Superior temporal gyrus (tissue), 1 donor: ENCODE data around the gene ATG7.

Source experiments
- DNase-seq: peaks from one replicate; pipeline ENCODE4 v3.0.0-alpha.2; 2016; ENCODE audit errors: extremely low spot score

Gene ATG7

DNA sequence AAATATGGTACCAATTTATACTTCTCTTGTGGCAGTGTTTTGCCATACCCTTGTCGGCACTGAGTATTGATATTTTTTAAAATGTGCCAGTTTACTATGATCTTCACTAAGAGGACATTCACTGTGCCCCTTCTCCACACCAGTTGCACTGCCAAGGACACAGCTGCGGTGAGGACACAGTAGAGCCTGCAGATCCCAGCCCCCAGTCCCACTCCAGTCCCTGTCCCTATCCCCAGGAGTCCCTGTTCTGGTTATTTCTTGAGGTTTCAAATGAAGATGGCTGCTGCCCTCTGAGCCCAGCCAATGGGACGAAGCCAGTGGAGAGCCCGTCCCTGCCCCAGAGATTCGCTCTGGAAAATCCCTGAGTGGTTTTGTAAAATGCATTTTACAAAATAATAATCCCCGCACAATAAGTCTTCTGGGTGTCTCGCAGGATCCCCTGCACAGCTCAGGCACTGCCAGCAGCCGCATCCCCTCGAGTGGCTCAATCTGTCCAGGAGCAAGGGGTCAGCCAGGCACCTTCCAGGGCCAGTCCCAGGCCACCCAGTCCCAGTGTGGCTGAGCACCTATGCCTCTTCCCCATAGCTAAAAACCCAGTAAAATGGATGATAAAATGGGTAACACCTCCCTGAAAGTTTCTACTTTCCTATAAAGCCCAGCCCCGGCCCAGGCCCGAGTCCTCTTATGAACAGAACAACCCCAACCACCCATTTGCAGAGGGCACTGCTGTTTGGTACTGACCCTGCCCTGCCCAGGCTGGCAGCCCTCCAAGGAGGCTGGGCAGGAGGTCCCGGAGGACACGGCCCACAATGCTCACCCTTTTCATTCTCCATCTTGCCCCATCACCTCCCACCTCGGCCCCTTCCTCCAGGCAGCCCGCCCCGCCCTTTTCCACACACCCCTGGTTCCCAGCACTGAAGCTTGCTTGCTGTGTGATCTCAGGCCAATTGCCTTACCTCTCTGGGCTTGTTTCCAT lies 280.4 kb downstream of the ATG7 start:
- no peak for DNase-seq

DNA sequence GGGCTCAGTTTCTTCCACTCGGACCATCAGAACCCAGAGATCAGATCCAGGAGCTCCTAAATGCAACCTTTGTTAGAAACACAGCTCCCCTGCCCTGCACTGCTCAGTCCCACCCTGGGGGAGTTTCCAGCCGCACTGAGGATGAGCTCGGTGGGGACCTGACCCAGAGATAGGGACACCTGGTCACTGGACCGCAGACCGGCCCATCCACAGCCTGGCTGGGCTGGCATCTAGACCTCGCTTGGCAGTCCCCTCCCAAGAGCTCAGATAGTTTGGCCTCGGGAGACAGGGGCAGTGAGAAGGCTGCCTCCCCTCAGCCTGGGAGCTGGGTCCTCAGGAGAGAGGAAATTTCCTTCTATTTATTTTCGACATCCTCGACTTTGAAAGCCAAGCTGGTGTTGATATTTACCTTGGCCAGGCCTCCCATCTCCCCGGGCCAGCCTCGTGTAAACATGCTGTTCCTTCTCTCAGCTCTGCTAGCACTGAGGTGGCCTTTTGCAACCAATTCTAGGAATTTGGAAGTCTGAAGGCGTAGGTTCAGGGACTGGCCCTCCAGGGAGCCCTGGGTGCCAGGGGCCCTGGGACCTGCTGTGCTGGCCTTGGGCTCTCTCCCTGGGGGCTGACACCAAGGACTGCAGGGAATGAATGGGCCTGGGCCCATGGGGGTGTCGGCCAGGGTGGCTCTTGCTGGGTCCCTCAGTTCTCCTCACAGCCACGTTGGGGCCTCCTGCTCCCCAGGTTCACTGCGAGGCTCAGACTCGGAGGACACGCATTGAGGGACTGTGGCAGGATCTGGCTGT lies 281.4 kb downstream of the ATG7 start:
- no peak for DNase-seq

DNA sequence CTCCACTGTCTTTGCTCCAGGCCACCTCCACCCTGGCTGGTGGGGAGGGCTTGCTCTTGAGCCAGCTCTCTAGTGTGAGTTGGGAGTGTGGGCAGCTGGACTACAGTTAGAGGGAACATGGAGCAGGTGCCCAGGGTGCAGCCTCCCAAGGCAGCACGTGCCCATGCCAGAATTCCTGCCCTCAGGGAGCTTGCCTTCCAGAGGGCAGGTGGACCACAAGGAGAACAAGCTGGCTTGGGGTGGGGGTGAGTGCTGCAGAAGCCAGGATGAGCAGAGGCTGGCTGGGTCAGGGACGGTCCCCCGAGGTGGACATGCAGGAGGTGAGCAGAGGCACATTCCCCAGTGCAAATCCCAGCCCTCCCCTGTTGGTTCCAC lies 282.0 kb downstream of the ATG7 start:
- DNase-seq, result no peak

DNA sequence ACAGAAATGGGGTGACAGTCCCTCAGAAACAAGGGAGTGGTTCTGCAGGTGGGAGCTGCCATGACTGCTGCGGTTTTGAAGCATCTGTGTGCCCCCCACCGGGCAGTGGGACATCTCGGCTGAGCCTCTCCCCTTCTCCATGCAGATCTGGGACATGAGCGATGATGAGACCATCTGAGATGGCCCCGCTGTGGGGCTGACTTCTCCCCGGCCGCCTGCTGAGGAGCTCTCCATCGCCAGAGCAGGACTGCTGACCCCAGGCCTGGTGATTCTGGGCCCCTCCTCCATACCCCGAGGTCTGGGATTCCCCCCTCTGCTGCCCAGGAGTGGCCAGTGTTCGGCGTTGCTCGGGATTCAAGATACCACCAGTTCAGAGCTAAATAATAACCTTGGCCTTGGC lies 282.5 kb downstream of the ATG7 start:
- DNase-seq, result no peak

DNA sequence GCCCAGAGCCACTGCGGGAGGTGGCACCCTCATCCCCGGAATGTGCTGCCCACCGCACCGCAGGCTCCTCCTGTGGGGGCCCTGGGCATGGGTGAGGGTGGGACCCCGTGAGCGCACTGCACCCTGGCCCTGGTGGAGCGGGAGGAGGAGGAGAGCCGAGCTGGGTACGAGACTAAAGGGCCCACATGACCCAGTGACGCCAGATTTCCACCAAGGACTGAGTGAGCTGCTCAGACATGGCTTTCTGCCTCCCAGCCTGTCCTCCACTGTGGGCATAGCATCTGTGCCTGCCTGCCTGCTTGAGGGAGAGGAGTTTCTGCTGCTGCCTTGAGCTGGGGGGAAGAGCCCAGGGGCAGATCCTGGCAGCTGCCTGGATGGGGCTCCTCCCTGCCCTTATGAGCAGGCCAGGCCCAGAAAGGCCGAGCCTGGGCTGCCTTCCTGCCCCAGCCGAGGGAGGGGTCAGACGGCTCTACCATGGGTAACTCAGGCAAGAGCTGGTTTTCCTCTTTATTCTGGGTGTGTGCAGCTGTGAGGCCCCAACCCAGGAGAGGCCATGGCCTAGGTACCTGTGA lies 283.1 kb downstream of the ATG7 start:
- no peak for DNase-seq

DNA sequence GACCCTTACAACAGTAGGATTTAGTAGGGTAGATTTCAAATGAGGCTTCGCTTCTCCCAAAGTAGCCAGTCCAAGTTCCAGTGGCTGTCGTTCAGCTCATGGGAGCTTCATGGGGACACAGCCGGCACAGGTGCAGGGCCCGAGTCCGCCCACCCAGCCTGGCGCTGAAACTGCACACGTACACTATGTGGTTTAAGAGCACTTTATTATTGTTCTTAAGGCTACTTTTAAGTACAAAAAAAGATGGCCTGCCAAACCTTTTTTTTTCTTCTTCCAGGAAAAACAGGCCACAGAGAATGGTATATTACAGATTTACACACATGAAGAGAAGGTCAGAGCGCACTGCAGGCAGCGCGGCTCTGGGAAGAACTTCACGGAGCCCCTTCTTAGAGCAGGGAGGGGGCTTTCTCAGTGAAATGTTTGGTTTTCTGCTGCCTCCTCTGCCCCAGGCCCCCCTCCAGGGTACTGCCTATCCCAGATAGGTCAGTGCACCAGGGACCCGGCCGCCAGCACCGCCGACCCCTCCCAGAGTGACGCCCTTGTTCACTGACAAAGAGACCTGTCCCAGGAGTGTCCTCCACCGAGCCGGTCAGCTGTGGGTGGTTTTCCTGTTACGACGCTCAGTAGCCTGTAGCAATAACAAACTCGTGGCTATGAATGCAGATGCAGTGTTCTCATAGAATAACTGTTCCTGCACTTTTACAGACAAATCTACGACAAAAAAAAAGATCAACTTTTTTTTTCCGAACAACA lies 283.9 kb downstream of the ATG7 start:
- DNase-seq, result no peak

DNA sequence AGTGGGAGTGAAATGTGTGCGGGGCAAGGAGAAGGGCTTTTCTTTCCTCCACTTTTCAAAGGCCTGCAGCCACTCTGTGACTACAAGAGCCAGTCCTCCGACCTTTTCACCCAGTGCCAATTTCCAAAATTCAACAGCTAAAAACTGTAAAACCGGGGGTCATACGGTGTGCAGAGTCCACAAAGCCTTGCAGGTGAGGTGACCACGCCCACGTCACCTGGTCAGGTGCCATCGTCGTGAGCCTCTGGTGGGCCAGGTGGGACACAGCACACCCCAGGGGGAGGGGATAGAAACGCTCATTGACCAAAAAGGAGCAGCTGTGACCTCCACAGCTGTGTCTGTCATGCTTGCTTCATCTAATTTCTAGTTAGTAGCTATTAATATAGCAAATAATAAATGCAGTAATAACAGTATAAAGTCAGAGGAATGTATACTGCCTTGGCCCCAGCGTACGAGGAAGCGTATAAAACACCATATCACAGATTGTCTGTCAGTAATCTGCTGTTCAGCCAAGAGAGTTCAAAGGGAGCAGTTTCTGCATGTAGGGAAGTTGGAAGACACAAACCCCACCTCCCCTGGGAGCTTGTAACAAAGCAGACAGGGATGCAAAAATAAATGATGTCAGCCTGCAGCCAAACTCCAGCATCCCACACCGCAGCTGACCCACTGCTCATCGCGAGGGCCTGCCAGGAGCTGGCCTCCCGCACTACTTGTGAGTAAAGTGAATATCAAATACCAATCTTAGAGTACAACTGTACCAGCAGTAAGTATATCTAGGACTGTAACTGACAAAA lies 284.9 kb downstream of the ATG7 start:
- DNase-seq, result no peak

DNA sequence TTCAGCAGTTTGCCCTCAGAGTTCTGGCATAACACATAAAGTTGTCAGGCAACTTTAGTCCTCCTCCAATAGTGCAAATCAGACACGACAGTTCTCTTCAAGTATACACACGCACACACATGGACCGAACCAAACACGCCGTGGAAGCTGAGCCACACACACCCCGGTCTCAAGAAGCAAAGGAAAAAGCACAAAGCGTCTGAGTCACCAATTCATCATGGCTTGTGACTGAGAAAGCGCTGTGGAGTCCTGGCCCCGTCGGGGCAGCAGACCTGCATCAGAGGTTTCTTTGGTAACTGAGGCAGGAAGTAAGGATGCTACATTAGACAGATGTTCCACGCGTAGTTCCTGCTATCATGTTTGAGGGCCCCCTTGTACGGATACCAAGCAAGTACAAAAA lies 285.8 kb downstream of the ATG7 start:
- DNase-seq, result no peak

DNA sequence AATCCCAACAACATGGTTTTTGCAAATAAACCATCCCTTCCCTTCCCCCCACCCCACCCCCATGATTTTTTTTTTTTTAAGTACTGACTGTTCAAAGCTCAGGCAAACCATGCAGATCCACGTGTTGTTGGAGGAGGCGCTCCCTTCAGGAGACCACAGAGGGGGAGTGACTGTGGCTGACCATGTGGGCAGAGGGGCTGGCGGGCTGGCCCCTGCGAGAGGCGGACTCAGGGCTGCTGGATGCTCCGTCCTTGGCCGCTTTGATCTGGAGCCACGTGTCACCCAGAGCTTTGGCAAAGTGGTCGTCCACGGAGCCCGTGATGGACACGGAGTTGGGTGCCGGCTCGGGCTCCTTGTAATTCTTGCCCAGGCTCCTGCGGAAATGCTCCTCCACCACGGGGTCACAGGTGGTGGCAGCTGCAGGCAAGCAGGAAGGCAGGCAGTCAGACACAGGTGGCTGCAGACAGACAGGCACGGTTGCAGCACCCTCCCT lies 286.3 kb downstream of the ATG7 start:
- no peak for DNase-seq

DNA sequence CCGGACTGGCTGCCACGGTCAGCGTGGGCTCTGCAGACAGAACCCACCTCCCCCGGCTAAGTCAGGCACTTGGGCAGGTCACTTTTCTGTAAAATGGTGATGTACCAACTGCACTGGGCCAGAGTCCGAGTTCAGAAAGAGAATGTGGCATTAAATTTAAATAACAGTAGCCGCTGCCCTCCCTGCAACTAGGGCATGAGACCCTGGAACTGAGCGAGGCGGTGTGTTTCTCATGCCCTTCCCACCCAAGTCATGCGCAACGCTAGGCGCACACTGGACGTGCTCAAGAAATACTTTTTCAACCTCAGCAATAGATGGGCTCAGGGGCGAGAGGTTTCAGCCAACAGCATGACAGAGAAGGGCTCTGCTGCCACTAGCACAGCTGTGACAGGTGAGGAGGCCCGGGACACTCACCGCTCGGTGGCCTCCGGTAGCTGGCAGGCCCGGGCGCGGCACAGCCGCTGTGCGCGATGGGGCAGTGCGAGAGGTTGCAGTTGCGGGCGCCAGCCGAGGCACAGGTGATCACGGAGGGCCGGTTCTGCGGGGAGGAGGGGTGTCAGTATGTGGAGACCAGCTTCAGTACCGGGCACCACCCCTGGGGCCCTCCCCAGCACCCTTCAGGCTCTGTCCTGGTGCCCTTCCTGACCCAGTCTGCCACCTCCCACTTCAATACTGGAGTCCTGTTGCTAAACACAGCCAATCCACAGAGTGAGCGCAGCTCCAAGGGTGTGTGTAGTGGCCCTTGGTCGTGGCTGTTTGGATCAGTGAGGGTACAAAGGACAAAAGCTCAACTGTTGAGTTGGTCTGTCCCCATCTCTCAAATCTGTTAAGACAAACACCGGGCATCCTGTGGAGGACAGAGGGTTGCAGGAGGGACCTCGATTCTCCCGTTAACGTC lies 287.0 kb downstream of the ATG7 start:
- no peak for DNase-seq

DNA sequence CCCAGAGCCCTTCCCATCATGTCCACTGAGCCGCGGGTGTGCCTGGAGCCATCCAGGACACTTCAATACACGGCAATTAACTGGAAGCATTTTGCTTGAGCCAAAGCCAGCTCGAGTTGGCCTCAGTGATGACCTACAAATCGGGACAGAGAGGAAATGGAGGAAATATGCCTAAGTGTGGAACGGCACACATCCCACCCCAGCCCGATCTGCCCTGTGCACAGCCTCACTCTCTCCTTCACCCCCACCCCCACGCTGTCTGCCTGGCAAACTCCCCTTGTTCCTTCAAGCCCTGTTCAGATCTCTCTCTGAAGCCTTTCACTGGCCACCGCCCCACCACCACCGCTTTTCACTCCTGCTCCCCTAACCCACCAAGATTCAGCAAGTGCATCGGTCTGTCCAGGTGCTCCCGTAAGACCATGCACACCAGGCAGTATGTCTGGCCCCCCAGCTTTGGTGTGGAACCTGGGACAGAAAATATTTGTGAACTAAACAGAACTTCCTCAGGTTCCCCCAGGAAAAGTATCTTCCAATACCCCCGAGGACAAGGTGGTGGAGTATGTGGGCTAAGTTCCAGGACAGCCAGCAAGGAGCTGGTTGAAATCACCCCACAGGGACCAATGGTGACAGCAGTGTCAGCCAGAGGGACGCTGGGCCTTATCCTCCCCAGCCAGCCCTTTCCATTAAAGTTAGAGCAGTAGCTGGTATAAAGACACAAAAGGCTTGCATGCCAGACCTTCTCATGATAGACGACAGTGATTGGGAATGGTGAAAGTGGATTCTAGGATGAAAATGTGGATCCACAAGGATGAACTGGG lies 287.8 kb downstream of the ATG7 start:
- DNase-seq, result no peak

DNA sequence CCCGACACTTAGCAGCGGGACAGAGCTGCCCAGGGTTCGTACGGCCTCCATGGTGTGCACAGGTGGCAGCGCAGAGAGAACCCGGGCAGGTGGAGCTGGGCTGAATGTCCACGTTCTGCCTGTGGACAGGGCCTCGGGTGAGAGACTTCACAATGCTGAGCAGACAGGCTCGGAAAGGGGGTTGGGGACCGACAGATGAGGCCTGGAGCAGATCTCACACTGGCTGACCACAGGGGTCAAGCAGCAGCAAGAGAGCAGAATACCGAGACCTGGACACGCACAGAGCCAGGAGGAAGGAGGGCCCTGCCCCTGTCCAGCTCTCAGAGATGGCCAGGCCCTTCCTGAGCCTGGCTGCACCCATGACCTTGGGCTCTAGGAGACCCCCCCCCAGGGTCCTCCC lies 288.5 kb downstream of the ATG7 start:
- no peak for DNase-seq

DNA sequence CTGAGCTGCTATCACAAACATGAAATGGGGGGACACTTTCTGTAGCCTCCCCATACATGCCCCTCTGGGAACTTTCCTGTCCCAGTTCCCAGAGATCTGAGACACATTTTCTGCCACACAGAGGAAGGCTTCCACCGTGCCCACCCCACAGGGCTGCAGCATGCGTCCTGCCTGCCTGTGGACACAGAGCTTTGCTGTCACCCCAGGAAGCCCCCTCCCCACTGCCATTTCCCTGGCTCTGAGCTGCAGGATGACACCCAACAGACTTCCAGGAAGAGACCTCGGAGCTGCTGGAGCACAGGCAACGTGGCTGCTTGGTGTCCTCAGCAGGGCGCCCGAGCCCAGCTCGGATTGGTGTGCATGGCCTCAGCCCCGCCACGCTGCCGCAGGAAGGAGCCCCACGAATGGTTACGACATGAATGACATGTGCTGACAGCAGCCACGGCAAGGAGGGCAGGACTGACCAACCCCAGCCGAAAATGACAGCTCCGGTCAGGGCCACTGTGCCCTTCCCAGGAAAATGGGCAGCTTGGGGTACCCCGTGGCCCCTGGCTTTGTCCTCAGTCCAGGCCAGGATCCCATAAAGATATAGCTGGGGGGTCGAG lies 290.2 kb downstream of the ATG7 start:
- no peak for DNase-seq

DNA sequence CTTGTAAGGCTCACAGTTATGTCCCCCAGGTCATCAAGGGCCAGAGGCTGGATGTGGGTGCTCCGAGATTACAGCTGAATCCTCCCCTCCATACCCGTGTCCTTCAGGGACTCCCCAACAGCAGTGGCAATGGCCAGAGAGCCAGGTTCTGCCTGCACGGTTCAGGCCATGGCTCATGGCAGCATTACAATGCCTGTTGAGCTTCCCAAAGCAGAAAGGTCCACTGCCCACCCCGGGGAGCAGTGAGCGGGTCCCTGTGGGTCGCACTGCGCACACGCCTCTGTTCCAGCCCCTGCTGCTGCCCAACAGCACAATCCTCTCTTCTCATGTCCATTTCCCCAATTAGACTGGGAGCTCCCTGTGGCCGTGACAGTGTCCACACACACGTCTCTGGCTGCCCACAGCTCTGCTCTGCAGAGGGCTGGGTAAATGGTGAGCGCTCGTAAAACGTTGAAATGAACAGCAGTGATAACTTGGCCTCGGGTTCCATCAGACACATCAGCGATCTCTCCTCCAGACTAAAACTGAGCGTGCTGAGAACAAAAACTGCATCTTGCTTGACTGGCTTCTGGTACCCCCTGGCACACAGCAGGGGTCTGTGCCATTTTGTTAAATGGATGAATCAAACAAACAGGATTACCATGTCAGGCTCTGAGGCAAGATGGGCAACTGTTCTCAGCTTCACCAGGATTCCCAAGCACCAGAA lies 291.1 kb downstream of the ATG7 start:
- DNase-seq, result no peak

DNA sequence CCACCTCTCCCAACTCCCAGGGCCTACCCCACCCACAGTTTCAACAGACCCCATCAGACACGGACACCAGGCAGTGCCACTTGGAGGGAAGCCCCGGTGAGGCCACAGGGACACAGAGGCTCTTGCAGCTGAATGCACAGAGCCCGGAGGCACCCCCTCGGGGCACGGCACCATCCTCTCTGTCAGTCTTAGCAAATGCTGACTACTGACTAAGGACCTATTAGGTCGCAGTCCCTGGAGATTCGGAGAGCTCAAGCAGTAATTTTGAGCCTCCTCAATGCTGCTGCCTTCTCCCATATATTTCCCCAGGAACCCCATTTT lies 291.6 kb downstream of the ATG7 start:
- DNase-seq, result no peak

DNA sequence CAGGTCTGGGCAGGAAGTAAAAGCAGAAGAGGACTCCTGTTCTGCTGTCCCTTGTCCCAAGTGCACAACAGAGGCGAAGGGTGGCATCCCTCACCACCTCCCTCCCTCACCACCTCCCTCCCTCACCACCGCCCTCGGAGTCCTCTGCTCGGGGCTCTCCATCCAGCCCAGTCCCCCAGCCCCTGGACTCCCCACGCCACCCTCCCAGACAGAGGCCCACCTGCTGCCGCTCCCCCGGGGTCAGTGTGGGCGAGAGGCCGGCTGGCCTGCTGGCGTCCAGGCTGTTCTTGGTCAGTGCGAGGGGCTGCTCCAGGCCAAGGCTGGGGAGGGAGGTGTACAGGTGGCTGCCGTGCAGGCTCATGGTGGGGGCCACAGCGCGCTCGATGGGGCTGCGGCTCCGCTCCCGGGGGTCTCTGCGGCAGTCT lies 292.4 kb downstream of the ATG7 start:
- no peak for DNase-seq

DNA sequence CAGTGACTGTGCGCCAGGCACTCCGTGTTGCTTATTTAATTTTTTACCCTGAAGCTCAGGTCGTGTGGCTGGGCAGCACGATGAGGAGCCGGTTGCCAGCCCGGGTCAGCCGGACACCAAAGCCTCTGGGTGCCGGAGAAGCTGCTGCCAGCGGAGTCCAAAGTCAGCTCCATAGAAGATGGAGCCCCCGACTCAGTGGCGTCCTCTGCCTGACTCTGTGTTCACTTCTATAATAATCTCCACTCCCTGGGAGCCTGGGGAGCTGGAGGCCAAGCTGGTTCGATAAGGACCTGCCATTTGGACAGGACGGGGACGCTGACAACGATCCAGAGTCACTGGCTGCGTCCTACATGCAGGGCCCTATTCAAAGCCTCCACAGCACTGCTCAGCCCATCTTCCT lies 292.9 kb downstream of the ATG7 start:
- no peak for DNase-seq

DNA sequence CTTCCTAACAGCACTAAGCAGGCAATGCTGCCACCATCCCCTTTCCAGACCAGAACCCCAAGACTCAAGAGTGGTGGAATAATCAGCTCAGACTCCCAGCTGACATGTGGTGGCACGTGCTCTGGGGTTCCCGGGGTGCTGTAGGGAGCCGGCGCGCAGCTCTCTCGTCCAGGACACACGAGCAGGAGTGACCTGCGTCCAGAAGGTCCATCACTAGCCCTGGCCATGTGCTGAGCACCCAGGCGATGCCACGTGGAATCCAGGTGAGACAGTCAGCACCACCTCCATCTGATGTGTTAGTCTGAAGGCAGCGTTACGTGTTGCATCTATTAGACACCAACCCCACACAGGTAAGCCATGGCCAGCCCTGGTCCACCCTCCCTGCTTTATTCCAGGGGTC lies 293.3 kb downstream of the ATG7 start:
- DNase-seq, result no peak
